GM12873 (cell line): ENCODE results near the gene DHRS3.

ENCODE experiments used
- CTCF ChIP-seq: IDR thresholded peaks from 2 replicates; pipeline ENCODE4 v1.5.1; 2012; ENCODE audit warnings: low read depth, mild to moderate bottlenecking, moderate library complexity, low read length, control low read depth; ENCODE audit not compliant: insufficient read depth; ENCODE audit errors: missing control alignments

The DHRS3 gene

GRCh38 chr1:12600335-12600734 is 17.7 kb downstream of the DHRS3 start:
- TF ChIP-seq CTCF: no peak

DNA sequence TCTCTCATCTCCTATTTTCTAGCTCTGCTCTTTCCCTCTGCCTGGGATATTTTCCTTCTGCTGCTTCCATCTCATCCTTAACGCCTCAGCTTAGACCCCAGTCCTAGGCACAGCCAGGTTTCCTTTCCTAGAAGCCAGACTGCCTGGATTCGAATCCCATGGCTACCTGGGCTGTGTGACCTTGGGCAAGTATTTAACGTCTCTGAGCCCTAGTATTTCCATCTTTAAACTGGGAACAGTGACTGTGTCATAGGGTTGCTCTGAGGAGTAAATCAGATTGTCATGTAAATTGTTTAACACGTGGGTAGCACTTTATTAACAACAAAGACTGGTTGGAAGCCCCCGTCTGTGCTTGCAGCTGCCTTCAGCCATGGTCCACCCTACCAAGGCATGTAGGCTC is 18.4 kb downstream of the DHRS3 start:
- TF ChIP-seq CTCF: no peak

DNA sequence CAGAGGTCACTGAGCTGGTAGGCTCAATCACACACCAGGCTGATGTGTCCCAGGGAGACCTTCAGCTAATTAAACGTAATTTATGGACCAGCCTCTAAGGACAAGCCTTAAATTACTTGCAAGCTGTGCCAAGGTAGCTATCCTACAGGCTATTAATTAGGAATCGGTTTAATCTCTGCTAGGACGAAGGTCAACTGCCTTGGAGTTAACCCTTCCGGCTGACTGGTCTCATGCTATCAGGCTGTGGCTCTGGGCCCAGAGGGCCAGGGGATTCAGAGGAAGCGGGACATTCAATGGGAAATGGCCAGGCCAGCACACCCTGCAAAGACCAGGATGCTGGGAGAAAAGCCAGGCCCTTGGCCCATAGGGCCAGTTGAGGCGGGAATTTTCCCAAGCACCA is 19.0 kb downstream of the DHRS3 start:
- TF ChIP-seq CTCF: no peak

- no peak for TF ChIP-seq CTCF
Measured at GRCh38 chr1:12597792-12598191, 20.2 kb downstream of the DHRS3 start.

- no peak for TF ChIP-seq CTCF
Measured at GRCh38 chr1:12596007-12596821, 21.8 kb downstream of the DHRS3 start.

DNA sequence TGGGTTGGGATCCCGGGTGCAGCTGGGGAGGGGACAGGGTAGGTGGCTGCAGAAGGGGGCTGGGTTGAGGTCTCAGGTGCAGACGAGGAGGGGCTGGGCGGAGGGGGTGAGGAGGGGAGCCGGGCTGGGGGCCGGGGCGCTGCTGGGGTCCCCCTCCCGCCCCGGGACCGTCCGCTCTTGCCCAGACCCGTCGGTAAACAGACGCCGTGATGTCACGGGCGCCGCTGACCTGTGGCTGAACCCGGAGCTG is 22.3 kb downstream of the DHRS3 start:
- no peak for TF ChIP-seq CTCF

- no peak for TF ChIP-seq CTCF
Measured at GRCh38 chr1:12594966-12595756, 22.8 kb downstream of the DHRS3 start.
